ENCODE data around the gene ZNF766. TPM values are rescaled to one million over a fixed set of nuclear protein-coding genes. Genes with fewer than 3 reads are reported as not detected.

The ZNF766 gene
- total and polyA plus RNA-seq, 2 of the 8 experiments (the other 6 are each of a cell fraction or from before 2014, with no cell fraction given), result 8.3 to 31.9 TPM

DNA sequence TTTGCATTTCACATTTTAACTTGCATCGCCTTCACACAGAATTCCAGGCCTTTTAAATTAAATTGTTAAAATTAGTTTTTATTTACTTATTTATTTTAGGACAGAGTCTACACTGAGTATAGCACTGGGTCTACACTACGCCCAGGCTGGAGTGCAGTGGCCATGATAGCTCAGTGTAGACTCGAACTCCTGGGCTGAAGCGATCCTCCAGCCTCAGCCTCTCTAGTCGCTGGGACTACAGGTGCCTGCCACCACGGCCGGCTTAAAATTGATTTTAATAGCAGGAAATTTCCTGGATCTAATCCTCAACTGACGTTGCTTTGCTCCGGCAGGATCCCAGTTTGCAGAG is 66.4 kb downstream of the ZNF766 start (continued):
- TF ChIP-seq, protein P1, sequence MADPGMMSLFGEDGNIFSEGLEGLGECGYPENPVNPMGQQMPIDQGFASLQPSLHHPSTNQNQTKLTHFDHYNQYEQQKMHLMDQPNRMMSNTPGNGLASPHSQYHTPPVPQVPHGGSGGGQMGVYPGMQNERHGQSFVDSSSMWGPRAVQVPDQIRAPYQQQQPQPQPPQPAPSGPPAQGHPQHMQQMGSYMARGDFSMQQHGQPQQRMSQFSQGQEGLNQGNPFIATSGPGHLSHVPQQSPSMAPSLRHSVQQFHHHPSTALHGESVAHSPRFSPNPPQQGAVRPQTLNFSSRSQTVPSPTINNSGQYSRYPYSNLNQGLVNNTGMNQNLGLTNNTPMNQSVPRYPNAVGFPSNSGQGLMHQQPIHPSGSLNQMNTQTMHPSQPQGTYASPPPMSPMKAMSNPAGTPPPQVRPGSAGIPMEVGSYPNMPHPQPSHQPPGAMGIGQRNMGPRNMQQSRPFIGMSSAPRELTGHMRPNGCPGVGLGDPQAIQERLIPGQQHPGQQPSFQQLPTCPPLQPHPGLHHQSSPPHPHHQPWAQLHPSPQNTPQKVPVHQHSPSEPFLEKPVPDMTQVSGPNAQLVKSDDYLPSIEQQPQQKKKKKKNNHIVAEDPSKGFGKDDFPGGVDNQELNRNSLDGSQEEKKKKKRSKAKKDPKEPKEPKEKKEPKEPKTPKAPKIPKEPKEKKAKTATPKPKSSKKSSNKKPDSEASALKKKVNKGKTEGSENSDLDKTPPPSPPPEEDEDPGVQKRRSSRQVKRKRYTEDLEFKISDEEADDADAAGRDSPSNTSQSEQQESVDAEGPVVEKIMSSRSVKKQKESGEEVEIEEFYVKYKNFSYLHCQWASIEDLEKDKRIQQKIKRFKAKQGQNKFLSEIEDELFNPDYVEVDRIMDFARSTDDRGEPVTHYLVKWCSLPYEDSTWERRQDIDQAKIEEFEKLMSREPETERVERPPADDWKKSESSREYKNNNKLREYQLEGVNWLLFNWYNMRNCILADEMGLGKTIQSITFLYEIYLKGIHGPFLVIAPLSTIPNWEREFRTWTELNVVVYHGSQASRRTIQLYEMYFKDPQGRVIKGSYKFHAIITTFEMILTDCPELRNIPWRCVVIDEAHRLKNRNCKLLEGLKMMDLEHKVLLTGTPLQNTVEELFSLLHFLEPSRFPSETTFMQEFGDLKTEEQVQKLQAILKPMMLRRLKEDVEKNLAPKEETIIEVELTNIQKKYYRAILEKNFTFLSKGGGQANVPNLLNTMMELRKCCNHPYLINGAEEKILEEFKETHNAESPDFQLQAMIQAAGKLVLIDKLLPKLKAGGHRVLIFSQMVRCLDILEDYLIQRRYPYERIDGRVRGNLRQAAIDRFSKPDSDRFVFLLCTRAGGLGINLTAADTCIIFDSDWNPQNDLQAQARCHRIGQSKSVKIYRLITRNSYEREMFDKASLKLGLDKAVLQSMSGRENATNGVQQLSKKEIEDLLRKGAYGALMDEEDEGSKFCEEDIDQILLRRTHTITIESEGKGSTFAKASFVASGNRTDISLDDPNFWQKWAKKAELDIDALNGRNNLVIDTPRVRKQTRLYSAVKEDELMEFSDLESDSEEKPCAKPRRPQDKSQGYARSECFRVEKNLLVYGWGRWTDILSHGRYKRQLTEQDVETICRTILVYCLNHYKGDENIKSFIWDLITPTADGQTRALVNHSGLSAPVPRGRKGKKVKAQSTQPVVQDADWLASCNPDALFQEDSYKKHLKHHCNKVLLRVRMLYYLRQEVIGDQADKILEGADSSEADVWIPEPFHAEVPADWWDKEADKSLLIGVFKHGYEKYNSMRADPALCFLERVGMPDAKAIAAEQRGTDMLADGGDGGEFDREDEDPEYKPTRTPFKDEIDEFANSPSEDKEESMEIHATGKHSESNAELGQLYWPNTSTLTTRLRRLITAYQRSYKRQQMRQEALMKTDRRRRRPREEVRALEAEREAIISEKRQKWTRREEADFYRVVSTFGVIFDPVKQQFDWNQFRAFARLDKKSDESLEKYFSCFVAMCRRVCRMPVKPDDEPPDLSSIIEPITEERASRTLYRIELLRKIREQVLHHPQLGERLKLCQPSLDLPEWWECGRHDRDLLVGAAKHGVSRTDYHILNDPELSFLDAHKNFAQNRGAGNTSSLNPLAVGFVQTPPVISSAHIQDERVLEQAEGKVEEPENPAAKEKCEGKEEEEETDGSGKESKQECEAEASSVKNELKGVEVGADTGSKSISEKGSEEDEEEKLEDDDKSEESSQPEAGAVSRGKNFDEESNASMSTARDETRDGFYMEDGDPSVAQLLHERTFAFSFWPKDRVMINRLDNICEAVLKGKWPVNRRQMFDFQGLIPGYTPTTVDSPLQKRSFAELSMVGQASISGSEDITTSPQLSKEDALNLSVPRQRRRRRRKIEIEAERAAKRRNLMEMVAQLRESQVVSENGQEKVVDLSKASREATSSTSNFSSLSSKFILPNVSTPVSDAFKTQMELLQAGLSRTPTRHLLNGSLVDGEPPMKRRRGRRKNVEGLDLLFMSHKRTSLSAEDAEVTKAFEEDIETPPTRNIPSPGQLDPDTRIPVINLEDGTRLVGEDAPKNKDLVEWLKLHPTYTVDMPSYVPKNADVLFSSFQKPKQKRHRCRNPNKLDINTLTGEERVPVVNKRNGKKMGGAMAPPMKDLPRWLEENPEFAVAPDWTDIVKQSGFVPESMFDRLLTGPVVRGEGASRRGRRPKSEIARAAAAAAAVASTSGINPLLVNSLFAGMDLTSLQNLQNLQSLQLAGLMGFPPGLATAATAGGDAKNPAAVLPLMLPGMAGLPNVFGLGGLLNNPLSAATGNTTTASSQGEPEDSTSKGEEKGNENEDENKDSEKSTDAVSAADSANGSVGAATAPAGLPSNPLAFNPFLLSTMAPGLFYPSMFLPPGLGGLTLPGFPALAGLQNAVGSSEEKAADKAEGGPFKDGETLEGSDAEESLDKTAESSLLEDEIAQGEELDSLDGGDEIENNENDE (IDR thresholded peaks at IDR 0.05; ENCODE audit: insufficient replicate concordance, low read length), result no peak
- no peak for TF ChIP-seq CBX5 (IDR thresholded peaks at IDR 0.05; ENCODE audit: low read depth, low read length)
- TF ChIP-seq, protein P2, sequence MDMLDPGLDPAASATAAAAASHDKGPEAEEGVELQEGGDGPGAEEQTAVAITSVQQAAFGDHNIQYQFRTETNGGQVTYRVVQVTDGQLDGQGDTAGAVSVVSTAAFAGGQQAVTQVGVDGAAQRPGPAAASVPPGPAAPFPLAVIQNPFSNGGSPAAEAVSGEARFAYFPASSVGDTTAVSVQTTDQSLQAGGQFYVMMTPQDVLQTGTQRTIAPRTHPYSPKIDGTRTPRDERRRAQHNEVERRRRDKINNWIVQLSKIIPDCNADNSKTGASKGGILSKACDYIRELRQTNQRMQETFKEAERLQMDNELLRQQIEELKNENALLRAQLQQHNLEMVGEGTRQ (IDR thresholded peaks at IDR 0.05; ENCODE audit: low read length), result no peak
- no peak for TF ChIP-seq RBBP5 (IDR thresholded peaks at IDR 0.05; ENCODE audit: borderline replicate concordance, low read depth, low read length)
- no peak for TF ChIP-seq EGR1 (IDR thresholded peaks at IDR 0.05; ENCODE audit: borderline replicate concordance, low read depth, low read length)
- no peak for TF ChIP-seq ZNF274 (IDR thresholded peaks at IDR 0.05; ENCODE audit: borderline replicate concordance, extremely low read depth, low read length)
- TF ChIP-seq POLR2AphosphoS5 (IDR thresholded peaks at IDR 0.05; ENCODE audit: low read depth, low read length), result no peak
- TF ChIP-seq HDAC6 (IDR thresholded peaks at IDR 0.05; ENCODE audit: low read depth, low read length), result no peak
- TF ChIP-seq SAP30 (IDR thresholded peaks at IDR 0.05; ENCODE audit: insufficient read depth, insufficient replicate concordance, low read length), result no peak
- TF ChIP-seq SIRT6 (IDR thresholded peaks at IDR 0.05; ENCODE audit: low read length), result no peak
- TF ChIP-seq, protein P3, sequence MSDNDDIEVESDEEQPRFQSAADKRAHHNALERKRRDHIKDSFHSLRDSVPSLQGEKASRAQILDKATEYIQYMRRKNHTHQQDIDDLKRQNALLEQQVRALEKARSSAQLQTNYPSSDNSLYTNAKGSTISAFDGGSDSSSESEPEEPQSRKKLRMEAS (IDR thresholded peaks at IDR 0.05), result no peak

Measured in H1 (cell line).